ENCODE results near the gene GJA1. TPM values are rescaled to one million over a fixed set of nuclear protein-coding genes. Genes with fewer than 3 reads are reported as not detected.

Gene GJA1
- polyA plus RNA-seq, 1 of the 3 experiments (the other 2 are of a cell fraction) = 23.5 TPM

- Histone ChIP-seq H3K9me2 (no peaks in the 10 kb centered on the region), H3K9me3 (no peaks in the 10 kb centered on the region), H3K27me3 (ENCODE audit: insufficient read depth) (no peaks in the 10 kb centered on the region), H4K20me1 (ENCODE audit: insufficient read depth) (no peaks in the 10 kb centered on the region), H3F3A (replicated peaks; ENCODE audit: insufficient read depth) (no peaks in the 10 kb centered on the region), H3K36me3 (replicated peaks in 1 of 2; ENCODE audit: control insufficient read depth in 1 of 2, insufficient read depth in 2 of 2, low read length in 1 of 2) (no peaks in the 10 kb centered on the region), H3K79me2 (ENCODE audit: insufficient read depth) (no peaks in the 10 kb centered on the region), H3K4me2 (no peak overlapping the region), H3K27ac (ENCODE audit: low read depth in 2 of 2, low read length in 1 of 2) (no peak overlapping the region), H3K4me1 (ENCODE audit: control insufficient read depth in 1 of 2, insufficient read depth in 2 of 2, low read depth in 1 of 2, low read length in 1 of 2) (no peaks in the 10 kb centered on the region), H3K9ac (no peak overlapping the region), H3K4me3 (ENCODE audit: low read depth in 2 of 2, low read length in 1 of 2) (no peak overlapping the region), H2AFZ (ENCODE audit: low read depth) (no peak overlapping the region)
- TF ChIP-seq SMC3 (IDR thresholded peaks at IDR 0.05; ENCODE audit: low read depth, low read length) = no peak
- no peak for TF ChIP-seq GABPA (IDR thresholded peaks at IDR 0.05; ENCODE audit: low read depth)
- TF ChIP-seq ELF1 (IDR thresholded peaks at IDR 0.05) = no peak
- no peak for TF ChIP-seq EZH2phosphoT487 (IDR thresholded peaks at IDR 0.05; ENCODE audit: borderline replicate concordance, low read depth)
- no peak for TF ChIP-seq RXRA (IDR thresholded peaks at IDR 0.05; ENCODE audit: borderline replicate concordance, low read depth)
- TF ChIP-seq, protein P1, sequence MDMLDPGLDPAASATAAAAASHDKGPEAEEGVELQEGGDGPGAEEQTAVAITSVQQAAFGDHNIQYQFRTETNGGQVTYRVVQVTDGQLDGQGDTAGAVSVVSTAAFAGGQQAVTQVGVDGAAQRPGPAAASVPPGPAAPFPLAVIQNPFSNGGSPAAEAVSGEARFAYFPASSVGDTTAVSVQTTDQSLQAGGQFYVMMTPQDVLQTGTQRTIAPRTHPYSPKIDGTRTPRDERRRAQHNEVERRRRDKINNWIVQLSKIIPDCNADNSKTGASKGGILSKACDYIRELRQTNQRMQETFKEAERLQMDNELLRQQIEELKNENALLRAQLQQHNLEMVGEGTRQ (IDR thresholded peaks at IDR 0.05; ENCODE audit: borderline replicate concordance, low read depth, low read length) = no peak
- TF ChIP-seq, protein P2, sequence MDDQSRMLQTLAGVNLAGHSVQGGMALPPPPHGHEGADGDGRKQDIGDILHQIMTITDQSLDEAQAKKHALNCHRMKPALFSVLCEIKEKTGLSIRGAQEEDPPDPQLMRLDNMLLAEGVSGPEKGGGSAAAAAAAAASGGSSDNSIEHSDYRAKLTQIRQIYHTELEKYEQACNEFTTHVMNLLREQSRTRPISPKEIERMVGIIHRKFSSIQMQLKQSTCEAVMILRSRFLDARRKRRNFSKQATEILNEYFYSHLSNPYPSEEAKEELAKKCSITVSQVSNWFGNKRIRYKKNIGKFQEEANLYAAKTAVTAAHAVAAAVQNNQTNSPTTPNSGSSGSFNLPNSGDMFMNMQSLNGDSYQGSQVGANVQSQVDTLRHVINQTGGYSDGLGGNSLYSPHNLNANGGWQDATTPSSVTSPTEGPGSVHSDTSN (IDR thresholded peaks at IDR 0.05) = no peak
- TF ChIP-seq MXI1 (IDR thresholded peaks at IDR 0.05; ENCODE audit: low read depth, low read length) = no peak
- TF ChIP-seq REST (IDR thresholded peaks at IDR 0.05; ENCODE audit: low read depth, low read length) = no peak
- no peak for TF ChIP-seq FOXM1 (IDR thresholded peaks at IDR 0.05; ENCODE audit: low read depth)
- no peak for TF ChIP-seq SIN3A (IDR thresholded peaks at IDR 0.05; ENCODE audit: borderline replicate concordance, low read depth, low read length)
- TF ChIP-seq TAF1 (IDR thresholded peaks at IDR 0.05; ENCODE audit: borderline replicate concordance, low read depth, low read length) = no peak
- TF ChIP-seq IRF3 (IDR thresholded peaks at IDR 0.05; ENCODE audit: low read depth, low read length) = no peak
- no peak for TF ChIP-seq GATA2 (CRISPR knock-in tag; IDR thresholded peaks at IDR 0.05)
- no peak for TF ChIP-seq NRF1 (IDR thresholded peaks at IDR 0.05; ENCODE audit: low read depth, low read length)
- no peak for TF ChIP-seq CTCF (IDR thresholded peaks at IDR 0.05)
- TF ChIP-seq JUND (IDR thresholded peaks at IDR 0.05) = no peak
- no peak for TF ChIP-seq EP300 (IDR thresholded peaks at IDR 0.05; ENCODE audit: borderline replicate concordance in 1 of 2, low read depth in 1 of 2, low read length in 1 of 2)
- ChIA-PET POLR2A (no interaction called here), CTCF (no interaction called here)
- no peak for DNase-seq
- 80% methylated on average over 19 of the region's 19 CpGs for WGBS (ENCODE audit: low lambda C conversion rate)
Measured at GRCh38 chr6:121408321-121408720, 27.1 kb upstream of the GJA1 start.

Data from SK-N-SH (cell line).